ENCODE results near the gene FREM2.

Gene FREM2

GRCh38 chr13:38686577-38687245 lies at the start of gene FREM2:
Gene FREM2, plus strand, starts transcription at chr13:38687077. Its CDS starts 268 bp downstream, at chr13:38687345.
- DNase-seq: peak; percentile 58

GRCh38 chr13:38637576-38637975 lies 49.3 kb upstream of the FREM2 start:
- no peak for DNase-seq

GRCh38 chr13:38641164-38641948 lies 45.5 kb upstream of the FREM2 start:
- DNase-seq: no peak

GRCh38 chr13:38647312-38647711 lies 39.6 kb upstream of the FREM2 start:
- no peak for DNase-seq

- no peak for DNase-seq
Measured at GRCh38 chr13:38648912-38649311, 38.0 kb upstream of the FREM2 start.

- no peak for DNase-seq
Measured at GRCh38 chr13:38656699-38657098, 30.2 kb upstream of the FREM2 start.

GRCh38 chr13:38657191-38657590 lies 29.7 kb upstream of the FREM2 start:
- no peak for DNase-seq

- DNase-seq: no peak
Measured at GRCh38 chr13:38658906-38659305, 28.0 kb upstream of the FREM2 start.

- DNase-seq: no peak
Measured at GRCh38 chr13:38661010-38661675, 25.7 kb upstream of the FREM2 start.

- no peak for DNase-seq
Measured at GRCh38 chr13:38662362-38662761, 24.5 kb upstream of the FREM2 start.

GRCh38 chr13:38664906-38665305 lies 22.0 kb upstream of the FREM2 start:
- DNase-seq: no peak

GRCh38 chr13:38667526-38668109 lies 19.3 kb upstream of the FREM2 start:
- no peak for DNase-seq

- DNase-seq: no peak
Measured at GRCh38 chr13:38669234-38669964, 17.5 kb upstream of the FREM2 start.

- no peak for DNase-seq
Measured at GRCh38 chr13:38670627-38671026, 16.2 kb upstream of the FREM2 start.

- DNase-seq: no peak
Measured at GRCh38 chr13:38671980-38672379, 14.9 kb upstream of the FREM2 start.

GRCh38 chr13:38674208-38674607 lies 12.7 kb upstream of the FREM2 start:
- DNase-seq: no peak

GRCh38 chr13:38680912-38681311 lies 6.0 kb upstream of the FREM2 start:
- no peak for DNase-seq

- DNase-seq: no peak
Measured at GRCh38 chr13:38684714-38685113, 2.2 kb upstream of the FREM2 start.

GRCh38 chr13:38685431-38685830 lies 1.4 kb upstream of the FREM2 start:
- DNase-seq: no peak

GRCh38 chr13:38685974-38686576 lies 802 bp upstream of the FREM2 start:
- DNase-seq: peak; percentile 46

GRCh38 chr13:38687246-38688229 lies 661 bp downstream of the FREM2 start:
- DNase-seq: no peak
